H9 (cell line): ENCODE data around the gene GPR84. TPM values are rescaled to one million over a fixed set of nuclear protein-coding genes. Genes with fewer than 3 reads are reported as not detected.

Source experiments
- DNase-seq: peaks from one replicate; pipeline ENCODE4 v3.0.0-alpha.2; 2017
- H2AFZ ChIP-seq: one replicate; pipeline ENCODE4 v1.6.1; 2013; ENCODE audit warnings: mild to moderate bottlenecking, low read length, control low read depth, moderate library complexity
- H2AK5ac ChIP-seq: 2 replicates; pipeline ENCODE4 v1.6.1; 2013; ENCODE audit warnings: low read length, control low read depth, mixed read lengths; ENCODE audit not compliant: insufficient read length
- H2BK120ac ChIP-seq: one replicate; pipeline ENCODE4 v1.6.1; 2013; ENCODE audit warnings: low read depth, mild to moderate bottlenecking, low read length, control low read depth, inconsistent platforms; ENCODE audit not compliant: poor library complexity, severe bottlenecking
- H2BK12ac ChIP-seq: 2 replicates; pipeline ENCODE4 v1.6.1; 2013; ENCODE audit warnings: low read length, control low read depth, mixed read lengths, low read depth; ENCODE audit not compliant: insufficient read length
- H2BK15ac ChIP-seq: 2 replicates; pipeline ENCODE4 v1.6.1; 2013; ENCODE audit warnings: low read depth, low read length, control low read depth
- H2BK20ac ChIP-seq: one replicate; pipeline ENCODE4 v1.6.1; 2013; ENCODE audit warnings: low read depth, mild to moderate bottlenecking, low read length, control low read depth, inconsistent platforms; ENCODE audit not compliant: poor library complexity, severe bottlenecking
- H2BK5ac ChIP-seq: 2 replicates; pipeline ENCODE4 v1.6.1; 2013; ENCODE audit warnings: low read length, control low read depth, mixed read lengths; ENCODE audit not compliant: insufficient read length
- H3K14ac ChIP-seq: 2 replicates; pipeline ENCODE4 v1.6.1; 2013; ENCODE audit warnings: low read length, control low read depth; ENCODE audit not compliant: insufficient read depth
- H3K18ac ChIP-seq: 2 replicates; pipeline ENCODE4 v1.6.1; 2013; ENCODE audit warnings: low read depth, mild to moderate bottlenecking, mixed read lengths, low read length, control low read depth; ENCODE audit not compliant: insufficient read length
- H3K23ac ChIP-seq: 2 replicates; pipeline ENCODE4 v1.6.1; 2013; ENCODE audit warnings: low read length, control low read depth, mixed read lengths, low read depth; ENCODE audit not compliant: insufficient read length
- H3K23me2 ChIP-seq: 2 replicates; pipeline ENCODE4 v1.6.1; 2013; ENCODE audit warnings: low read depth, mild to moderate bottlenecking, mixed read lengths, low read length, control low read depth; ENCODE audit not compliant: insufficient read length, poor library complexity, severe bottlenecking
- H3K27ac ChIP-seq: 2 replicates; pipeline ENCODE4 v1.5.1; 2013; ENCODE audit warnings: low read length, control low read depth, mixed read lengths, low read depth; ENCODE audit not compliant: insufficient read length
- H3K27me3 ChIP-seq: 2 replicates; pipeline ENCODE4 v1.6.1; 2013; ENCODE audit warnings: low read length, control low read depth, inconsistent platforms; ENCODE audit not compliant: insufficient read depth
- H3K4ac ChIP-seq: 2 replicates; pipeline ENCODE4 v1.6.1; 2013; ENCODE audit warnings: low read depth, mild to moderate bottlenecking, control low read depth, inconsistent platforms, low read length, moderate library complexity
- H3K4me1 ChIP-seq: 2 replicates; pipeline ENCODE4 v1.6.1; 2013; ENCODE audit warnings: low read length, control low read depth, inconsistent platforms; ENCODE audit not compliant: insufficient read depth
- H3K4me2 ChIP-seq: 2 replicates; pipeline ENCODE4 v1.6.1; 2013; ENCODE audit warnings: low read length, control low read depth, mixed read lengths; ENCODE audit not compliant: insufficient read length, insufficient read depth
- H3K56ac ChIP-seq: 2 replicates; pipeline ENCODE4 v1.6.1; 2013; ENCODE audit warnings: low read depth, mild to moderate bottlenecking, mixed read lengths, low read length, control low read depth; ENCODE audit not compliant: insufficient read length
- H3K79me1 ChIP-seq: 2 replicates; pipeline ENCODE4 v1.6.1; 2013; ENCODE audit warnings: low read depth, mild to moderate bottlenecking, moderate library complexity, low read length, control low read depth, inconsistent platforms; ENCODE audit not compliant: insufficient read depth, poor library complexity, severe bottlenecking
- H3K79me2 ChIP-seq: 2 replicates; pipeline ENCODE4 v1.6.1; 2013; ENCODE audit warnings: low read length, control low read depth, inconsistent platforms; ENCODE audit not compliant: insufficient read depth
- H3K9ac ChIP-seq: 2 replicates; pipeline ENCODE4 v1.6.1; 2013; ENCODE audit warnings: low read length, control low read depth, mixed read lengths; ENCODE audit not compliant: insufficient read length; ENCODE audit errors: extremely low read depth
- H3K9me3 ChIP-seq: one replicate; pipeline ENCODE4 v1.6.1; 2013; ENCODE audit warnings: low read depth, low read length, inconsistent platforms; ENCODE audit not compliant: control insufficient read depth
- H3T11ph ChIP-seq: one replicate; pipeline ENCODE4 v1.6.1; 2013; ENCODE audit warnings: mild to moderate bottlenecking, low read length, control low read depth, inconsistent platforms
- H4K20me1 ChIP-seq: one replicate; pipeline ENCODE4 v1.6.1; 2013; ENCODE audit not compliant: control insufficient read depth, insufficient read length, insufficient read depth
- H4K5ac ChIP-seq: 2 replicates; pipeline ENCODE4 v1.6.1; 2013; ENCODE audit warnings: low read depth, mild to moderate bottlenecking, mixed read lengths, low read length, control low read depth; ENCODE audit not compliant: insufficient read length
- H4K8ac ChIP-seq: replicated peaks from 2 replicates; pipeline ENCODE4 v1.6.1; 2013; ENCODE audit warnings: low read length, control low read depth, mixed read lengths, low read depth; ENCODE audit not compliant: insufficient read length
- H4K91ac ChIP-seq: 2 replicates; pipeline ENCODE4 v1.6.1; 2013; ENCODE audit warnings: low read depth, mild to moderate bottlenecking, moderate library complexity, mixed read lengths, low read length, control low read depth; ENCODE audit not compliant: insufficient read length
- H3K27ac Mint-ChIP-seq, 3 experiments: 2 replicates in 2 of 3; 3 replicates in 1 of 3; pipeline ENCODE4 v1.8.0; 2020 to 2021; ENCODE audit warnings: mixed read lengths in 3 of 3, mild to moderate bottlenecking in 1 of 3, moderate library complexity in 1 of 3
- H3K27me3 Mint-ChIP-seq: 2 replicates; pipeline ENCODE4 v1.8.0; 2021; ENCODE audit warnings: low read depth, mild to moderate bottlenecking, moderate library complexity, mixed read lengths
- H3K36me3 Mint-ChIP-seq, 3 experiments: 2 replicates in 2 of 3; 3 replicates in 1 of 3; pipeline ENCODE4 v1.8.0; 2020 to 2021; ENCODE audit warnings: low read depth in 3 of 3, mixed read lengths in 3 of 3; ENCODE audit not compliant: insufficient read depth in 1 of 3
- H3K4me1 Mint-ChIP-seq, 2 experiments: 2 replicates each; pipeline ENCODE4 v1.8.0; 2020; ENCODE audit warnings: mixed read lengths in 2 of 2
- H3K4me3 Mint-ChIP-seq, 2 experiments: 2 replicates in 1 of 2; 3 replicates in 1 of 2; pipeline ENCODE4 v1.8.0; 2020 to 2021; ENCODE audit warnings: mild to moderate bottlenecking in 2 of 2, mixed read lengths in 2 of 2, moderate library complexity in 1 of 2
- H3K9me3 Mint-ChIP-seq, 2 experiments: 2 replicates in 1 of 2; 3 replicates in 1 of 2; pipeline ENCODE4 v1.8.0; 2020; ENCODE audit warnings: mild to moderate bottlenecking in 2 of 2, mixed read lengths in 2 of 2, moderate library complexity in 1 of 2
- CTCF ChIP-seq: fragments of 200-600 bp; sonication (generic); conservative IDR thresholded peaks from 3 replicates; pipeline ENCODE4 v1.8.0; 2021; ENCODE audit warnings: antibody characterized with exemption, mild to moderate bottlenecking
- WGBS: extraction: QIAGEN DNeasy Blood & Tissue Kit; methylation state at CpG from one replicate; pipeline ENCODE4 v1.1.7; 2013; ENCODE audit warnings: missing lambda C conversion rate, low lambda C conversion rate, mixed read lengths; ENCODE audit not compliant: insufficient read length; ENCODE audit errors: extremely low coverage; 5-methylcytosine and 5-hydroxymethylcytosine counted together
- total RNA-seq: library from RNA; stranded (reverse); gene quantifications from 2 replicates; pipeline ENCODE4 v1.2.1, GENCODE V29; 2021

Gene GPR84
- total RNA-seq, 1 experiment from 2014 or later: not detected

- Histone ChIP-seq H3K23ac (no peak overlapping the region), H3K18ac (no peak overlapping the region), H3K27me3 (no peaks in the 10 kb centered on the region), H2AK5ac (no peak overlapping the region), H3K27ac (no peak overlapping the region), H3K23me2 (peaks cover 11% of the 10 kb centered on the region), H3K79me2 (no peaks in the 10 kb centered on the region), H3K9me3 (no peaks in the 10 kb centered on the region), H2BK15ac (no peak overlapping the region), H2BK12ac (no peak overlapping the region), H3K4me1 (peaks cover 5% of the 10 kb centered on the region; the same call in 1 of the 2 replicates), H3K4me2 (no peak overlapping the region), H3K9ac (no peak overlapping the region), H4K5ac (no peak overlapping the region), H2AFZ (no peak overlapping the region), H4K8ac (no peak overlapping the region), H3K14ac (no peak overlapping the region), H3K79me1 (no peaks in the 10 kb centered on the region), H2BK120ac (no peak overlapping the region), H2BK20ac (no peak overlapping the region), H4K91ac (no peak overlapping the region), H4K20me1 (peaks cover 3% of the 10 kb centered on the region), H3T11ph (no peak overlapping the region), H3K4ac (no peak overlapping the region), H2BK5ac (no peak overlapping the region), H3K56ac (no peak overlapping the region)
- peaks cover 11% of the 10 kb centered on the region for H3K27me3 Mint-ChIP-seq
- no peaks in the 10 kb centered on the region; a peak in 1 of 7 replicates for H3K36me3 Mint-ChIP-seq
- H3K9me3 Mint-ChIP-seq: no peaks in the 10 kb centered on the region
- peak overlapping the region in 1 of 3 experiments; percentile 44; a peak in 3 of 7 replicates for H3K27ac Mint-ChIP-seq
- peak; percentile 98 for TF ChIP-seq CTCF
- WGBS: no CpG with 5 or more reads among the region's 16 CpGs
- H3K4me3 Mint-ChIP-seq: peak overlapping the region; percentile 22 to 59; a peak in 4 of 5 replicates
- peak; percentile 94 for DNase-seq
- peaks cover 6% of the 10 kb centered on the region in 2 experiments for H3K4me1 Mint-ChIP-seq
Measured at GRCh38 chr12:54360717-54361456, 3.4 kb downstream of the GPR84 start.
